Measurements from ENCODE around the gene DCUN1D2.

DNA sequence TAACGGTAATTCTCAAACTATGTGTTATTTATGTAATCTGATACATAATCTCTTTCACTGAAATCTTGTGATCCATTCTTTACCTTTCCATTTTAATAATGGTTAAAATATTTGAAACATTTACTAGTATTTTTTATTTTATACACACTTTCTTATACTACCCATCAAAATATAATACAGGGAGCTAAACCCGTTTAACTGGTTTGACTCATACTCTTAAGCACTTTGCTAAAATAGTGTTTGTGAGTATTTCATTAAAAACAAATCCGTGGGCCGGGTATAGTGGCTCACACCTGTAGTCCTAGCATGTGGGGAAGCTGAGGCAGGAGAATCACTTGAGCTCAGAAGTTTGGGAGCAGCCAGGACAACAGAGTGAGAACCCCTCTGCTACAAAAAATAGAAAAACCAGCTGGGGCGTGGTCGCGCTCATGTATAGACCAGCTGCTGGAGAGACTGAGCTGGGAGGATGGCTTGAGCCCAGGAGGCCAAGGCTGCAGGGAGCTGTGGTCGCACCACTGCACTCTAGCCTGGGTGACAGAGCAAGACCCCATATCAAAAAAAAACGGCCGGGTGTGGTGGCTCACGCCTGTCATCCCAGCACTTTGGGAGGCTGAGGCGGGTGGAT, 43.8 kb upstream of the DCUN1D2 start:
- TF ChIP-seq CTCF (IDR thresholded peaks at IDR 0.05) (no peak), POLR2A (IDR thresholded peaks at IDR 0.05) (no peak)
